Nephron (organoid): ENCODE results near the gene DIP2C.

Source experiments
- H3K27ac Mint-ChIP-seq, 3 experiments: 2 replicates each; pipeline ENCODE4 v1.8.0; 2020; ENCODE audit warnings: mixed read lengths in 3 of 3, mild to moderate bottlenecking in 2 of 3, moderate library complexity in 1 of 3
- H3K27me3 Mint-ChIP-seq: 2 replicates; pipeline ENCODE4 v1.8.0; 2021; ENCODE audit warnings: low read depth, mild to moderate bottlenecking, moderate library complexity, mixed read lengths
- H3K36me3 Mint-ChIP-seq: 2 replicates; pipeline ENCODE4 v1.8.0; 2020; ENCODE audit warnings: low read depth, mixed read lengths
- H3K4me1 Mint-ChIP-seq: 2 replicates; pipeline ENCODE4 v1.8.0; 2020; ENCODE audit warnings: mixed read lengths
- H3K4me3 Mint-ChIP-seq, 3 experiments: 2 replicates each; pipeline ENCODE4 v1.8.0; 2020; ENCODE audit warnings: mild to moderate bottlenecking in 3 of 3, mixed read lengths in 3 of 3, moderate library complexity in 2 of 3
- H3K9me3 Mint-ChIP-seq: 2 replicates; pipeline ENCODE4 v1.8.0; 2020; ENCODE audit warnings: mixed read lengths
- TF ChIP-seq, protein P1 (sequence below), 3 experiments: fragments of 200-600 bp; sonication (generic); IDR thresholded peaks; one replicate each; pipeline ENCODE4 v1.5.0; 2021; ENCODE audit warnings: antibody characterized with exemption in 3 of 3; ENCODE audit not compliant: unreplicated experiment in 3 of 3

The DIP2C gene

DNA sequence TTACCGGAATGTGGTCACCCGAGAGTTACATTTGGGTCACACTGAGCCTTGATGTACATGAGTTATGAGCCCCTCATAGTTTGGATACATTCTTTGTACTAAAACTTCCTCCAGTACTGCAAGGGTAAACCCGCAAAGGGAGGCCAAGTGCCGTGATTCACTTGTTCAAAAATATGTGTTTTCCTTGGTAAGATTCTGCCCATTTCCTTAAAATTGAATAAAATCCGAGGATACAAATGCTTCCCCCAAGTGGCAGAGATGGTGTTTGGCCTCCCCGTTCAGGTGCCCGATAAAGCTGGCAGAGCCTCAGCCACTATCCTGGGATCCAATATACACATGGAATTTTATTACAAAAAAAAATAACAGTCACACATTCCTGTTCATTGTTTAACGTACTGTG lies 268.3 kb downstream of the DIP2C start:
- Mint-ChIP-seq H3K4me1 (peaks cover 35% of the 10 kb centered on the region), H3K9me3 (no peaks in the 10 kb centered on the region), H3K27me3 (no peaks in the 10 kb centered on the region), H3K27ac (no peak overlapping the region), H3K36me3 (peaks cover 52% of the 10 kb centered on the region), H3K4me3 (no peak overlapping the region)
- TF ChIP-seq, protein P1, sequence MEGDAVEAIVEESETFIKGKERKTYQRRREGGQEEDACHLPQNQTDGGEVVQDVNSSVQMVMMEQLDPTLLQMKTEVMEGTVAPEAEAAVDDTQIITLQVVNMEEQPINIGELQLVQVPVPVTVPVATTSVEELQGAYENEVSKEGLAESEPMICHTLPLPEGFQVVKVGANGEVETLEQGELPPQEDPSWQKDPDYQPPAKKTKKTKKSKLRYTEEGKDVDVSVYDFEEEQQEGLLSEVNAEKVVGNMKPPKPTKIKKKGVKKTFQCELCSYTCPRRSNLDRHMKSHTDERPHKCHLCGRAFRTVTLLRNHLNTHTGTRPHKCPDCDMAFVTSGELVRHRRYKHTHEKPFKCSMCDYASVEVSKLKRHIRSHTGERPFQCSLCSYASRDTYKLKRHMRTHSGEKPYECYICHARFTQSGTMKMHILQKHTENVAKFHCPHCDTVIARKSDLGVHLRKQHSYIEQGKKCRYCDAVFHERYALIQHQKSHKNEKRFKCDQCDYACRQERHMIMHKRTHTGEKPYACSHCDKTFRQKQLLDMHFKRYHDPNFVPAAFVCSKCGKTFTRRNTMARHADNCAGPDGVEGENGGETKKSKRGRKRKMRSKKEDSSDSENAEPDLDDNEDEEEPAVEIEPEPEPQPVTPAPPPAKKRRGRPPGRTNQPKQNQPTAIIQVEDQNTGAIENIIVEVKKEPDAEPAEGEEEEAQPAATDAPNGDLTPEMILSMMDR (IDR thresholded peaks at IDR 0.05; ENCODE audit: unreplicated experiment in 3 of 3): no peak

DNA sequence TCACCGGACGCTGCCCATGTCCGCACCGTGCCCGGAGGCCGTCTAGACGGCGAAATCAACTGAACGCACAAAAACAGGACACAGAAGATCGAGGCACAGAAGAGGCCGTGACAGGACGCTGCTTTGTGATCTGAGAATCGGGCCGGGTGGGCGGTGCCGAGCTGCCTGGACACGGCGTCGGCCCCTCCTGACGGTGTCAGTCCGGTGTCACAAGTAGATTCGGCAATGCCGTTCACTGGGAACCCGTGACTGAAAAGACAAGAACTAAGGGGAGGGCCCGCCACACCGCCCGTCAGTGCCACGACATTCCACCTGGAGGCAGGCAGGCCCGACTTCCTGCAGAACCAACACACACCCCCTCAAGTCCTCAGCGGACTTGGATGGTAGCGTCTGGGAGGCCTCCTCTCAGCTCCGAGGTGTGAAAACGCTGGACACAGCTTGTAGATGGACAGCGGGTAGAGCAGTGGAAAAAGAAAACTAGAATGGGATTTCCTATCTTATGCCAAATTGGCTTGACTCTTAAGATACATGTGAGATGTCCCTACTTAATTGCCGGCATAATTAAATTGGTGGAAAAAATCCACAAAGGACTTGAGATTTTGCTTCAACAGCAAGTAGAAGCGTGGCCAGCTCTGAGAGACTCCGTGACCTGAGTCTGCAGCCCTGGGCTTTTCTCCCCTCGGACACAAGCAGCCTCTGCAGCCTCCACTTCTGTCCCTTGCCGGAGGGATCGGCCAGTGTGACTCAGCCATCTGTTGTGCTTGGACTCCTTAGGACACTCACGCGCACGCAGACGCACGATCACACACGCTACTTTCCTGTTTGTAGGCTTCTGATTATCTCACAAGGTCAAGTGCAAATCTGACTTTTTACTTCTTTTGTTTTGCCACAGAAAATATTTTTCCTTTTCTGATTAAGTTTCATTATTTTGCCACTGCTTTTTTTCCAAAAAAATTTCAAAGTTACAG lies 269.0 kb downstream of the DIP2C start:
- Mint-ChIP-seq H3K27ac (no peak overlapping the region), H3K9me3 (no peaks in the 10 kb centered on the region), H3K4me3 (no peak overlapping the region), H3K36me3 (peaks cover 51% of the 10 kb centered on the region), H3K4me1 (peaks cover 38% of the 10 kb centered on the region), H3K27me3 (no peaks in the 10 kb centered on the region)
- TF ChIP-seq, protein P1 (IDR thresholded peaks at IDR 0.05; ENCODE audit: unreplicated experiment in 3 of 3): no peak

DNA sequence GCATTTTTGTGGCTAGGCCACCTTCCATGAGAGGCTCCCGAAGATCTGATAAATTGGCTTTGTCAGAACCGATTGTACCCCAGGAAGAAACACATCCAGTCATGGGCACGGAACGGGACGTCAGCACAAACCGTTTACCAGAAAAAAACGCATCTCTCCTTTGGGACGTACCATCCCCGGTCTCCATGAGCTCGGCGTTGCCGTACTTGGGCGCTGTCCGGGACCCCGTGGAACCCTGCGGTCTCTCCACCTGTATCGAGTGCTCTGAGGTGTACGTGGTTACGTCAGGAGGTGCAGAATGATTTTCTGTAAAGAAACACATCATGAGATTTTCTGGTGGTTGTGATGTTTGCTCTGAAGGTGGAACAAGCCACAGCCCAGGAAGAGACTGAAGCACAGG lies 270.6 kb downstream of the DIP2C start:
- TF ChIP-seq, protein P1 (IDR thresholded peaks at IDR 0.05; ENCODE audit: unreplicated experiment in 3 of 3): no peak
- no peak overlapping the region for H3K4me3 Mint-ChIP-seq
- peaks cover 54% of the 10 kb centered on the region for H3K36me3 Mint-ChIP-seq
- H3K27ac Mint-ChIP-seq: no peak overlapping the region
- H3K27me3 Mint-ChIP-seq: no peaks in the 10 kb centered on the region
- no peaks in the 10 kb centered on the region for H3K9me3 Mint-ChIP-seq
- peaks cover 45% of the 10 kb centered on the region for H3K4me1 Mint-ChIP-seq

DNA sequence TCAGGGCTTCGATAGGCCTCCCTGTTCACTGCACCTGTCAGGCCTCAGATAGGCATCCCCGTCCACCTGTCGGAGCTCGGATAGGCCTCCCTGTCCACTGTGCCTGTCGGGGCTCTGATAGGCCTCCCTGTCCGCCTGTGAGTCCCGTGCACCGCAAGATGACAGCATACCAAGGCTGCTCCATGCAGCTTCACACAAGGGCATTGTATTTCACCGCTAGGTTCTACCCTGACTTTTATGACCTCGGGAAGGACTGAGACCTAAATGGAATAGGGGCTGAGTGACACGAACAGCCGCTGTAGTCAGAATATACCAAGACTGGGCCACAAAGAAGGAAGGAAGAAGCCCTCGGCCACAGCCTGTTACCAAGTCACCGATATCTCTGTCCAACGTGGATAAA lies 271.2 kb downstream of the DIP2C start:
- TF ChIP-seq, protein P1 (IDR thresholded peaks at IDR 0.05; ENCODE audit: unreplicated experiment in 3 of 3): no peak
- Mint-ChIP-seq H3K36me3 (peaks cover 58% of the 10 kb centered on the region), H3K27me3 (no peaks in the 10 kb centered on the region), H3K4me3 (no peak overlapping the region), H3K9me3 (no peaks in the 10 kb centered on the region), H3K27ac (no peak overlapping the region), H3K4me1 (peaks cover 49% of the 10 kb centered on the region)

DNA sequence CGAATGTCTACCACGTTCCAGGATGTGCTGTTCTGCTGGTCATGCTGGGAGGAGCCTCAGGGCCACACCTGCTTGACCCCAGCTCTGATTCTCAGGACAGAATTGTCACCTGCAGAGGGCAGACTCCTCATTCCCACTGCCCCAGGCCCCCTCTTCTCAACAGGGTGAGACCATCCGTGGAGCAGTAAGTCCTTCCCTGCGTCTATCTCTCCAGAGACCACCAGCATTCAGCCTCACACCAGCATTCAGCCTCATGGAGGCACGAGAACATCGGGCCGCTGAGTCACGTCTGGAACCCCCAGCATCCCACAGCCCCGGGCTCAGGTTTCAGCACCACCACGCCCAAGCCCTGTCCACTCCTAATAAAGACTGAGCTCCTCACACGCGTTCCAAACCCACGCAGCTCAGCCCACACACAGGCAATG lies 273.4 kb downstream of the DIP2C start:
- H3K4me3 Mint-ChIP-seq: no peak overlapping the region
- TF ChIP-seq, protein P1 (IDR thresholded peaks at IDR 0.05; ENCODE audit: unreplicated experiment in 3 of 3): no peak
- H3K27ac Mint-ChIP-seq: no peak overlapping the region
- peaks cover 58% of the 10 kb centered on the region for H3K4me1 Mint-ChIP-seq
- no peaks in the 10 kb centered on the region for H3K27me3 Mint-ChIP-seq
- no peaks in the 10 kb centered on the region for H3K9me3 Mint-ChIP-seq
- H3K36me3 Mint-ChIP-seq: peaks cover 57% of the 10 kb centered on the region
